Smooth muscle cell (in vitro differentiated cells): ENCODE results near the gene TMPRSS6. TPM values are rescaled to one million over a fixed set of nuclear protein-coding genes. Genes with fewer than 3 reads are reported as not detected.

Source experiments
- DNase-seq: peaks from one replicate; lab custom pipeline; 2025; ENCODE audit not compliant: unreplicated experiment; lab: John Stamatoyannopoulos, UW
- H2AFZ ChIP-seq: fragments of 200-600 bp; sonication (generic); 2 replicates; pipeline ENCODE4 v1.6.0; 2016; ENCODE audit warnings: antibody characterized with exemption, low read depth, mild to moderate bottlenecking
- H3F3A ChIP-seq: fragments of 200-600 bp; sonication (generic); 2 replicates; pipeline ENCODE4 v1.6.0; 2017; ENCODE audit warnings: antibody characterized with exemption, low read depth
- H3K27ac ChIP-seq: fragments of 200-600 bp; sonication (generic); 2 replicates; pipeline ENCODE4 v1.5.1; 2016; ENCODE audit warnings: low read depth, mild to moderate bottlenecking
- H3K27me3 ChIP-seq: fragments of 200-600 bp; sonication (generic); 2 replicates; pipeline ENCODE4 v1.6.1; 2016; ENCODE audit warnings: low read depth, mild to moderate bottlenecking
- H3K36me3 ChIP-seq: fragments of 200-600 bp; sonication (generic); 2 replicates; pipeline ENCODE4 v1.5.1; 2016; ENCODE audit warnings: low read depth
- H3K4me1 ChIP-seq: fragments of 200-600 bp; sonication (generic); 2 replicates; pipeline ENCODE4 v1.5.1; 2016; ENCODE audit warnings: low read depth
- H3K4me2 ChIP-seq: fragments of 200-600 bp; sonication (generic); 2 replicates; pipeline ENCODE4 v1.6.0; 2016; ENCODE audit warnings: mild to moderate bottlenecking
- H3K4me3 ChIP-seq: fragments of 200-600 bp; sonication (generic); 2 replicates; pipeline ENCODE4 v1.5.1; 2016; ENCODE audit warnings: mild to moderate bottlenecking
- H3K79me2 ChIP-seq: fragments of 200-600 bp; sonication (generic); 2 replicates; pipeline ENCODE4 v1.6.0; 2016; ENCODE audit warnings: low read depth, mild to moderate bottlenecking
- H3K9ac ChIP-seq: fragments of 200-600 bp; sonication (generic); 2 replicates; pipeline ENCODE4 v1.6.0; 2016; ENCODE audit warnings: low read depth
- H3K9me3 ChIP-seq: fragments of 200-600 bp; sonication (generic); replicated peaks from 2 replicates; pipeline ENCODE4 v1.5.1; 2016; ENCODE audit warnings: low read depth
- H4K20me1 ChIP-seq: fragments of 200-600 bp; sonication (generic); 2 replicates; pipeline ENCODE4 v1.6.0; 2016; ENCODE audit warnings: low read depth
- WGBS: methylation state at CpG from one replicate; pipeline ENCODE4 v1.1.7; 2016; ENCODE audit warnings: low lambda C conversion rate; 5-methylcytosine and 5-hydroxymethylcytosine counted together
- polyA plus RNA-seq: library from polyadenylated mRNA; unstranded; fragments of >200 nt; fragmentation: Nextera tagmentation; extraction: Ambion mirVana; gene quantifications from 2 replicates; pipeline ENCODE4 v1.2.1, GENCODE V29; 2016
- total RNA-seq: library from RNA; depleted of rRNA; stranded (reverse); fragments of >200 nt; gene quantifications from 2 replicates; pipeline ENCODE4 v1.2.3, GENCODE V29; 2014
- TF ChIP-seq, protein P1 (sequence below): fragments of 200-600 bp; sonication (generic); IDR thresholded peaks from 2 replicates; pipeline ENCODE4 v1.5.1; 2017; ENCODE audit warnings: borderline replicate concordance, mild to moderate bottlenecking, antibody characterized with exemption; ENCODE audit not compliant: insufficient read depth, poor library complexity, severe bottlenecking

Gene TMPRSS6
- total and polyA plus RNA-seq, 2 experiments from 2014 or later, result not detected

DNA sequence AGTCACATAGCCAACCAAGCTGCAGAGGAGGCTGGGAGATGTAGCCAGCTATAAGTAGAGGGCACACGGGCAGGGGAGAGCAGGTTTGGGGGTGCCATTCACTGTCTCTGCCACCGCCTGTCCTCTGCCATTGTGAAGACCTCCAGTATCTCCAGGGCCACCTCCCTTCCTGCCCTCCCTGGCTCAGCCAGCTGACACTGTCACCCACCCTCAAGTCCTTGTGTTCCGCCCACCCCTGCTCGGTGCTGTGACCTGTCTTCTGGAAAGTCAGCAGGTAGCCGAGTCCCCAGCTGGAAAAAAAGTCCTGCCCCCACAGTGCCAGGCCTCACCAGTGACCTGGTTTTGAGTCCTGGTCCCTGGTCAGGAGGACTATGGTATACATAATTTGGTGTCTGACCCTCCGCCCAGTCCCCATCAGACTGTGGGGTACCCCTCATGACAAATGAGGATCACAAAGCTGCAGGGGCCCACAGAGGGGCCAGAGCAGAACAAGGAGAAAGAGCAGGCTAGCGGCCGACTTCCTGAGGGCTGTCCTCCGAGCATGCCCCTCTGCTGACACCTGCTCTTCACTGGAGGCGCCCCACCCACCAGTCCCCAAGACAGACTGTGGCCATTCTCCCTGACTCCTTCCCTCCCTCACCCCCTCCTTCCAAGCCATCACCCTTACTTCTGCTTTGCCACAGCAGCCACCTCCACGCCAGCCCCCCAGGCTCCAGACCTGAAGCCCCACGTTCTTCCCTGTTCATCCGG lies 47.3 kb upstream of the TMPRSS6 start:
- WGBS, result 92% methylated on average over 13 of the region's 13 CpGs
- DNase-seq, result no peak
- H3K4me2 ChIP-seq, result no peak overlapping the region
- H3K79me2 ChIP-seq, result no peaks in the 10 kb centered on the region
- TF ChIP-seq, protein P1, sequence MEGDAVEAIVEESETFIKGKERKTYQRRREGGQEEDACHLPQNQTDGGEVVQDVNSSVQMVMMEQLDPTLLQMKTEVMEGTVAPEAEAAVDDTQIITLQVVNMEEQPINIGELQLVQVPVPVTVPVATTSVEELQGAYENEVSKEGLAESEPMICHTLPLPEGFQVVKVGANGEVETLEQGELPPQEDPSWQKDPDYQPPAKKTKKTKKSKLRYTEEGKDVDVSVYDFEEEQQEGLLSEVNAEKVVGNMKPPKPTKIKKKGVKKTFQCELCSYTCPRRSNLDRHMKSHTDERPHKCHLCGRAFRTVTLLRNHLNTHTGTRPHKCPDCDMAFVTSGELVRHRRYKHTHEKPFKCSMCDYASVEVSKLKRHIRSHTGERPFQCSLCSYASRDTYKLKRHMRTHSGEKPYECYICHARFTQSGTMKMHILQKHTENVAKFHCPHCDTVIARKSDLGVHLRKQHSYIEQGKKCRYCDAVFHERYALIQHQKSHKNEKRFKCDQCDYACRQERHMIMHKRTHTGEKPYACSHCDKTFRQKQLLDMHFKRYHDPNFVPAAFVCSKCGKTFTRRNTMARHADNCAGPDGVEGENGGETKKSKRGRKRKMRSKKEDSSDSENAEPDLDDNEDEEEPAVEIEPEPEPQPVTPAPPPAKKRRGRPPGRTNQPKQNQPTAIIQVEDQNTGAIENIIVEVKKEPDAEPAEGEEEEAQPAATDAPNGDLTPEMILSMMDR, result no peak
- no peak overlapping the region for H3K27ac ChIP-seq
- H3K9ac ChIP-seq, result no peak overlapping the region
- H3K9me3 ChIP-seq, result no peaks in the 10 kb centered on the region
- H2AFZ ChIP-seq, result no peak overlapping the region
- no peaks in the 10 kb centered on the region for H3F3A ChIP-seq
- no peaks in the 10 kb centered on the region for H3K27me3 ChIP-seq
- H4K20me1 ChIP-seq, result no peaks in the 10 kb centered on the region
- H3K4me1 ChIP-seq, result no peaks in the 10 kb centered on the region
- no peak overlapping the region for H3K4me3 ChIP-seq
- H3K36me3 ChIP-seq, result no peaks in the 10 kb centered on the region

DNA sequence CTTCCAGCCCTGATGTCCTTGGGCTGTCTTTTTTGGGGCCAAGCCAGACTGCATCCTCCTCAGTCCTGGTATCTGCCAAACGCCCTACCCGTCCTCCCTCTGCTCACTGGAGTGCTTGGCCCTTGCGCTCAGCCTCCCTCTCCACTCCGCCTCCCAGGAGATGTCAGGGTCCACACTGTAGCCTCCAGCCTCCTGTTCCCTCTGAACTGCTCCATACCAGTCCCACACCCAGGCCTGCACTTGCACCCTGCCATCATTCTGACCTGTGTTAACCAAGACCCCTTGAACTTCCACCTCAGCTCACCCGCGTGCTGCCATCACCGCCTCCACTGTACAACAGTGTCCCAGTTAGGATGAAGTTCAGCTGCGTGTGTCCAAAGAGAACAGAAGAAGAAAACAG lies 46.5 kb upstream of the TMPRSS6 start:
- H3K9ac ChIP-seq, result no peak overlapping the region
- H3K27me3 ChIP-seq, result no peaks in the 10 kb centered on the region
- no peaks in the 10 kb centered on the region for H4K20me1 ChIP-seq
- no peaks in the 10 kb centered on the region for H3F3A ChIP-seq
- no peak overlapping the region for H3K4me2 ChIP-seq
- no peaks in the 10 kb centered on the region for H3K36me3 ChIP-seq
- no peak overlapping the region for H2AFZ ChIP-seq
- H3K4me3 ChIP-seq, result no peak overlapping the region
- no peaks in the 10 kb centered on the region for H3K9me3 ChIP-seq
- TF ChIP-seq, protein P1, result no peak
- no peaks in the 10 kb centered on the region for H3K79me2 ChIP-seq
- no peak overlapping the region for H3K27ac ChIP-seq
- WGBS, result 96% methylated on average over 7 of the region's 8 CpGs
- no peaks in the 10 kb centered on the region for H3K4me1 ChIP-seq
- DNase-seq, result no peak

DNA sequence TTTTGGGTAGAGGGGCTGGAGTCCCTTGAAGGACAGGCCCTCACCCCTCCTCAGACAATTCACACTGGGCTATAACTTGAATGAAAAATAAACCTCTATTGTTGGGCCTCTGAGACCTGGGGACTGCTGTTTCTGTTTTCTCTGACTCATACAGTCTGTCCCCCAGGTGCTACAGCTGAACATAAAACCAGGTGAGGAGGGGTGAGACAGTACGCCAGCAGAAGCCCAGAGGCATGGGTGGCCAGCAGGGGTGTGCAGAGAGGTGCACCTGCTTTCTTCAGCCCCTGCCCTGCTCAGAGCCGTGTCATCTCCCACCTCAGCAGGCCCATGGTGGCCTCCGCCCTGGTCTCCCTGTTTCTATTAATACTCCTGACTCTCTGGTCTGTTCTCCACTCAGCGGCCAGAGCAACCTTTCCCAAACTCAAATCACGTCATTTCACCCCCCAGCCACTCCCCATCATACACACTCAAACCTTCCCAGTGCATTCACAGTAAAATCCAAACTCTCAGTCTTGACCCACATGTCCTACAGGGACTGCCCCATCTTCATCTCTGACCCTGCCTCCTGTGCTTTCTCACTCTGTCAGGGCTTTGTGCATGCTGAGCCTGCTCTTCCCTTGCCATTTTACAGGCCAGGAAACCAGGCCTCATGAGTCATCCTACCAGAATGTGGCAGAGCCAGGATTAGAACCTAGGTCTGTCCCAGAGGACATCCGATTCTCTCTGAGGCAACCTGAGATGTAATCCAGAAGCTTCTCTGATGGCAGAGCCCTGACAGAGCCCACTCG lies 45.6 kb upstream of the TMPRSS6 start:
- H3K79me2 ChIP-seq, result no peaks in the 10 kb centered on the region
- H3K4me2 ChIP-seq, result no peak overlapping the region
- no peaks in the 10 kb centered on the region for H4K20me1 ChIP-seq
- TF ChIP-seq, protein P1, result no peak
- no peaks in the 10 kb centered on the region for H3K27me3 ChIP-seq
- H3K36me3 ChIP-seq, result no peaks in the 10 kb centered on the region
- H3K27ac ChIP-seq, result no peak overlapping the region
- H3K4me3 ChIP-seq, result no peak overlapping the region
- H3K9ac ChIP-seq, result no peak overlapping the region
- 78% methylated on average over 7 of the region's 7 CpGs for WGBS
- H3K4me1 ChIP-seq, result no peaks in the 10 kb centered on the region
- no peaks in the 10 kb centered on the region for H3F3A ChIP-seq
- DNase-seq, result no peak
- no peak overlapping the region for H2AFZ ChIP-seq
- no peaks in the 10 kb centered on the region for H3K9me3 ChIP-seq

DNA sequence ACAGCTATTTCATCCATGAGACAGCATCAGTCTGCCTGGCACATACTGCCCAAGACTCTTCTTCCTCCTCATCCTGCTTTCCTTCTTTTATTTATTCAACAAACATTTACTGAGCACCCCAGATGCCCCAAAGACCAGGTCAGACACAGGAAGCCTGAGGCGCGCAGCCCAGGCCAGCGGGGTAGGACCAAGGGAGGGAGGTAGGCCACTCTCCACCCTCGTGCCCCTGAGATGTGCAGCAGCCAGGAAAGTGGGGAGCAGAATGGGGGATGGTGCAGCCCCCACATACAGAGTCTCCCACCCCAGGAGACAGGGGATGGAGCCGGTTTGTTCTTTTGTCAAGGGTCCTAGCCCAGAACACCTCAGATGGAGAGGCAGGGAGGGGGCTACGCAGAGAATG lies 44.4 kb upstream of the TMPRSS6 start:
- no peaks in the 10 kb centered on the region for H3K27me3 ChIP-seq
- no peaks in the 10 kb centered on the region for H3K9me3 ChIP-seq
- H3K36me3 ChIP-seq, result no peaks in the 10 kb centered on the region
- no peaks in the 10 kb centered on the region for H3F3A ChIP-seq
- no peak overlapping the region for H3K4me3 ChIP-seq
- H3K9ac ChIP-seq, result no peak overlapping the region
- TF ChIP-seq, protein P1, result no peak
- no peak overlapping the region for H2AFZ ChIP-seq
- H3K79me2 ChIP-seq, result no peaks in the 10 kb centered on the region
- no peak for DNase-seq
- H3K4me2 ChIP-seq, result no peak overlapping the region
- H4K20me1 ChIP-seq, result no peaks in the 10 kb centered on the region
- whole genome bisulfite sequencing, result 92% methylated on average over 6 of the region's 6 CpGs
- H3K4me1 ChIP-seq, result no peaks in the 10 kb centered on the region
- H3K27ac ChIP-seq, result no peak overlapping the region
